HG03558 (cell line): ENCODE data around the gene USP10.
"Not testable (repeated sequence)": the region's sequence is repeated elsewhere in the genome, so short reads cannot be mapped to it uniquely, and the experiment has no call there.

Experiments
- ATAC-seq: cut with Tn5 transposase; IDR thresholded peaks from one replicate; pipeline ENCODE4 v1.9.1; 2021; ENCODE audit warnings: moderate number of reproducible peaks; ENCODE audit not compliant: unreplicated experiment; ENCODE audit errors: extremely low read depth

Gene USP10

DNA sequence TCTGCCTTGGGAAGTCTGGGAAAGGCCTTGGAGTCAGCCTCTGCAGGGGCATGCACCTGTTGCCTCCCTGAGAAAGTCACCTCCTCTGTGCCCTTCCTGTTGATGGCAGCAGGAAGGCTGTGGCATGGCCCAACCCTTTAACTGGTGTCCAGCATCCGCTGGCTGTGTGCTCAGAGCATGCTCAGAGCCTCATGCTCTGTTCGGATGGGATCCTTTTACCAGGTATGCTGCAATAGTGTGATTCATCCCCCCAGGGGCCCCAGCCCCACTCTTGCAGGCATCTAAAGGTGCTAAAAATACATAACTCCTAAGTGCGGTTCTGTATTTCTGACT lies 26.6 kb upstream of the USP10 start:
- ATAC-seq: no peak

GRCh38 chr16:84673561-84673960 lies 26.2 kb upstream of the USP10 start:
- ATAC-seq: no peak

GRCh38 chr16:84675423-84675822 lies 24.4 kb upstream of the USP10 start:
- no peak for ATAC-seq

DNA sequence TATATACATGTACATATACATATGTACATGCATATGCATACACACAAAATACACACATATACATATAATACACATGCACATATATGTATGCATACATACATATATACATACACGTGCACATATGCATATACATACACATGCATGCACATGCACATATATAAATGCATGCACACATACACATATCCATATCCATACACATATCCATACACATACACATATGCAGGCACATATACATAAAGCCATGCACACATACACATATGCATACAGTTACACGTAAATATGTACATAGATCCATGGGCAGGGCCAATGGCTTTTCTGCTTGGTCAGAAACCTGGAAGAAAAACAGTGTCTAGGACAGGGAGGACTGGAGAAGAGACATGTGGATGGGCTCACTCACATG lies 23.9 kb upstream of the USP10 start:
- no peak for ATAC-seq

DNA sequence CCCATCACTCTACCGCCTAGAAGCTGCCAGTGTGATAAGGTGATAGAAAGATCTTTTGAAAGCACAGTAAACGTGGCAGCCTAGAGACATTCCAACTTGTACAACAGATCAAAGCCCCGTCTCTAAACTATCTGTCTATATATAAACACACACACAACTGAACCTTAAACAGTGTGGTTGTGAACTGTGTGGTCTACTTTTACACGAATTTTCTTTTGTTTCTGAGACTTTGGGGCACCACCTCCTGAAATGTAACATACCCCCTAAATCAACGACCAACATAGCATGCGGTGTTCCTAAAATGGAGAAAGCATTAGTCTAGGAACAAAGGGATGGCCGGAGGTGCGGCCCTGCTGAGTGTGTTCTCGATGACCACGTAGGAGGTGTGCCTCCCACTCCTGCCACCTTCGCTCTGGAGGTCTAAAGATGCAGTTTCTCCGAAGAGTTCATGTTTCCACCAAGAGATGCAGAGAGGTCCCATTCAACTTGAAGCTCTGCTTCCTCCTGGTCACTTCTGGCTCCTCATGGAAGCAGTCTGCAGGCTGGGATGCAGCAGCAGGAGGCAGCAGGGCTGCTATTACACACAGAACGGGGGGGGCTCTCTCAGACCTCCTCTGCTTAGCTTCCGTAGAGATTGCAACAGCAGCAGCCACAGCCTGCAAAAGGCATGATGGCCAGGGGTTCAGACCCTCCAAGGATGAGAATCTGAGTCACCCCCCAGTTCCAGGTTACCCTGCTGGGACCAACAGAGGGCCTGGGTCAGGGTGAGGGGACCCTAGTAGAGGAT lies 22.6 kb upstream of the USP10 start:
- ATAC-seq: no peak

DNA sequence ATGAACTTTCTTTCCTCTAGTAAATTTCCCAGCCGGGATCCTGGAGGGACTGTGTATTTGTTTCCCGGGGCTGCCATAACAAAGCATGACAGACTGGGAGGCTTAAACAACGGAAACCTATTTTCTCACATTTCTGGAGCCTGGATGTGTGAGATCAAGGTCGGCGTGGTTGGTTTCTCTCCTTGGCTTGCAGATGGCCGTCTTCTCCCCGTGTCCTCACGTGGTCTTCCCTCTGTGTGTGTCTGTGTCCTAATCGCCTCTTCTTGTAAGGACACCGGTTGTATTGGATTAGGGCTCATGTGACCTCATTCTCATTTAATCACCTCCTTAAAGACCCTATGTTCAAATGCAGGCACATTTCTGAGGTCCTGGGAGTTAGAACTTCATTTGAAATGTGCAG lies 22.0 kb upstream of the USP10 start:
- ATAC-seq: no peak

DNA sequence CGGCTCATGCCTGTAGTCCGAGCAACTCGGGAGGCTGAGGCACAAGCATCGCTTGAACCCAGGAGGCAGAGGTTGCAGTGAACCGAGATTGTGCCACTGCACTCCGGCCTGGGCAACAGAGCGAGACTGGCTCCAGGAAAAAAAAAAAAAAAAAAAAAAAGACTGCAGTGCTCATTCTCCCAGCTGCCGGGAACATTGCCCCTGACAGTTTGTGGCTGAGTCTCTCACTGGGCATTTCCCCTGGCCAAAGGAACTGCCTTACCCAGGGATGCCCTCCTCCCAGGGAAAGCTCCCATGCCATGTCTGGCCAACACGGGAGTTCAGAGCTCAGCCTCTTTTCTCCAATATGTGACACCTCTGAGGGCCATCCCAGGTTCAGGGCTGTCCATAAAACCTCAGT lies 21.3 kb upstream of the USP10 start:
- ATAC-seq: no peak

DNA sequence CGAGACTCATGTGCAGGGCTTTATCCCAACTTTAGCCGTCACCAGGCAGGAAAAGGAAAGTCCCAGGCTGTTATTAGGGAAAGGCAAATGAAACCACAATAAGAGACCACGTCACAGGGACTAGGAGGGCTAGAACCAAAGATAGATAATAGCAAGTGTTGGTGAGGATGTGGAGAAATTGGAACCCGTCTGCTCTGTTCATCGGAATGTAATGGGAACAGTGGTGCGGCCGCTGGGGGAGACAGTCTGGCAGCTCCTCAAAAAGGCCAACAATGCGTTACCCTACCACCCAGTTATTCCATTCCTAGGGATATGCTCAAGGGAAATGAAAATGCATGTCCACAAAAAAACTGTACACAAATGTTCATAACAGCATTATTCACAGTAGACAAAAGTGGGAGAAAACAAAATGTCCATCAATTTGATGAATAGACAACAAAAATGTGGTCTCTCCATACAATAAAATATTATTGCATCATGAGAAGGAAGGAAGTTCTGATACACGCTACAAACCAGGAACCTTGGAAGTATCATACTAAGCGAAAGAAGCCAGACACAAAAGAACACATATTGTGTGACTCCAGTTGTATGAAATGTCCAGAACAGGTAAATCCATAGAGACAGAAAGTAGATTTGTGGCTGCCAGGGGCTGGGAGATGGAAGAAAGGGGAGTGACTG lies 19.5 kb upstream of the USP10 start:
- ATAC-seq: no peak

DNA sequence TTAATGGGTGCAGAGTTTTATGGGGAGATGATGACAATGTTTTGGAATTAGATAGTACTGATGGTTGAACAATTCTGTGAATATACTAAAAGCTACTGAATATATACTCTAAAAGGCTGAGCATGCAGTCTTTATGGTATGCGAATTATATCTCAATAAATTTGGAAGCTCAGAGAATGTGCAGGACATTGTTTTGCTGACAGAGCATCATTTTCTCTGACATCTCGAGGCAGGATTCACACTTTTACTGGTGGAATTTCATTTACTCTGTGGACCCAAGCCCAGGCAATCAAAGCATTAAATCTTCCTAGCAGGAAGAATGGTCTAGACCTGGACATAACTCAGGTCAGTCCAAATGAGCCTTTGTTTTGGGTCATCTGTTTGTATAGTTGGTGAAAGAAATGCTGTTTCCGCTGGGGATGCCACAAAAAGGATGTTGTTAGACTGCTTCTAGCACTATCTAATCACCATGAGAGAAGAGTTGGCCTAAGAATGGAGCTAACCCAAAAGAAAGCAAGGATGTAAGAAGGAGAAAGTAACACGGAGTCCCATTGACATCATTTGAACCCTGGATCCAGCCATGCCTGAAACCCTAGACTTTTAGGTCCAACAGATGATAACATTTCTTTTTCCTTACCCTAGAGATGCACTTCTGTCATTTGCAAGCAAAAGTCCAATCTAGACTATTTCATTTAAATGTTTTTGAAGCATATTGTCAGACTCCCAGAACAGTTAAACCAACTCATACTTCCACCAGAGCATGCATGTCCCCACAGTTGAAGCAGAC lies 18.8 kb upstream of the USP10 start:
- no peak for ATAC-seq

DNA sequence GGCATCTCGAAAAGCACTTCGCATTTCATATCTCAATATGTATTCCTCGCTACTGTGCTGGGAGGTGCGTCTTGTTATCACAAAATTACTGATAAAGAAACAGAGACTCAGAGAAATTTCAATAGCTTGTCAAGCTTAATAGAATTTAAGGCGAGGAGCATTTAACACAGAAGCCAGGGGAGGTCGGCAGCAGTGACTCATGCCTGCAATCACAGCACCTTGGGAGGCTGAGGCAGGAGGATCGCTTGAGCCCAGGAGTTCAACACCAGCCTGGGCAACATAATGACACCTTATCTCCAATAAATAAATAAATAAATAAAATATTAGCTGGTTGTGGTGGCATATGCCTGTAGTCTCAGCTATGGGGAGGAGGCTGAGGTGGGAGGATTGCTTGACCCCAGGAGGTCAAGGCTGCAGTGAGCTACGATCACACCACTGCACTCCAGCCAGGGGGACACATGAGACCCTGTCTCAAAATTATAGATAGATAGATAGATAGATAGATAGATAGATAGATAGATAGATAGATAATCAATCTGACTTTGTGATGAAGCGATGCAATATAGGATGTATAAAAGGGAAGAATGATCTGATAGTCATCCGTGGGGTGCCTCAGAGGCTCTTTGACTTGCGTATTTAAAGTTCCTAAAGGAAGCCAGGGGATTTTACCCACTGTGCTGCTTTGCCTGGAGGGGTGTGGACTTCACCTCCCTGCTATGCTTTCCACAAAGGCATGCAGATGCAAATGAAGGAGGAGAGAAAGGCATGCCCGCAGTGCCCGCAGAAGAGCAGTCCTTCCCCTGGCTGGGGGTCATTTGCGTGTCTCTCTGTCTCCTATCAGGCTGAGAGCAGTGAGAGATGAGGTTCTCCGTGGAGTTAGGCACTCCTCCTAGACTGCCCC lies 15.9 kb upstream of the USP10 start:
- no peak for ATAC-seq

GRCh38 chr16:84684592-84684965 lies 15.2 kb upstream of the USP10 start:
- ATAC-seq: no peak

GRCh38 chr16:84685210-84685609 lies 14.6 kb upstream of the USP10 start:
- ATAC-seq: no peak

- no peak for ATAC-seq
Measured at GRCh38 chr16:84686707-84687298, 13.0 kb upstream of the USP10 start.

DNA sequence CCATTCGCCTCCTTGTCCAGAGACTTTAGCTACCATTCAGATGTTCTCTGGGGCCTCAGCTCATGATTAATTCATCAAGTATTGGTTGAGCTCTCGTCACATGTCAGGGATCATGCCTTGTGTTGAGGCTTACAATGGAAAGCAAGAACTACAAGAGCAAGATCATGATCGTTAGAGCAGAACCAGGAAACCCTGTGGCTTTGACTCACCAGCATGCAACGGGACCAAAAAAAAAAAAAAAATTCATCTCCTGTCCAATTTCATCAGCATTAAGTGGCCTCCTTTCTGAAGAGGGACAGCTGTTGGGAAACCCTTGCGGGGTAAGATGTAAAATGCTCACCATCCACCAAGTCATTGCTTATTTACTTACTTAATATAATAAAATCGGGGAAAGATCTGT lies 12.1 kb upstream of the USP10 start:
- no peak for ATAC-seq

GRCh38 chr16:84688163-84688562 lies 11.6 kb upstream of the USP10 start:
- not testable (repeated sequence) for ATAC-seq

DNA sequence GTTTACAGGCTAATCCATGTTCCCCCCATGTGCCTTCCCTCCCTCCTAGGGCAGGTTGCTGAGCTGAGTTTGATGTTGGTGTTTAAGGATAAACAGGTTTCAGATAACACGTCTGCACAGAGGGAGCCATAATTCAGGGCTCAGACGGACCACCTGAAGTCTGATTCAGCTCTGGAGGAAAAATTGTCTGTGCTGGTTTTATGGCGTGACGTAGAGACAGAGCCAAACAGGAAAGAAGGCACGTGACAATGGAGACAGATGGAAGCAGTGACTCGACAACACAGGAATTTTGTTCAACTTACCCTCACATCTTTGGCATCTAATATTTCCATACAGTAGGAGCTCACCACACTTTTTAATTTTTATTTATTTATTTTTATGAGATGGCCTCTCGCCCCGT lies 10.7 kb upstream of the USP10 start:
- ATAC-seq: no peak

- no peak for ATAC-seq
Measured at GRCh38 chr16:84690088-84690819, 9.5 kb upstream of the USP10 start.

DNA sequence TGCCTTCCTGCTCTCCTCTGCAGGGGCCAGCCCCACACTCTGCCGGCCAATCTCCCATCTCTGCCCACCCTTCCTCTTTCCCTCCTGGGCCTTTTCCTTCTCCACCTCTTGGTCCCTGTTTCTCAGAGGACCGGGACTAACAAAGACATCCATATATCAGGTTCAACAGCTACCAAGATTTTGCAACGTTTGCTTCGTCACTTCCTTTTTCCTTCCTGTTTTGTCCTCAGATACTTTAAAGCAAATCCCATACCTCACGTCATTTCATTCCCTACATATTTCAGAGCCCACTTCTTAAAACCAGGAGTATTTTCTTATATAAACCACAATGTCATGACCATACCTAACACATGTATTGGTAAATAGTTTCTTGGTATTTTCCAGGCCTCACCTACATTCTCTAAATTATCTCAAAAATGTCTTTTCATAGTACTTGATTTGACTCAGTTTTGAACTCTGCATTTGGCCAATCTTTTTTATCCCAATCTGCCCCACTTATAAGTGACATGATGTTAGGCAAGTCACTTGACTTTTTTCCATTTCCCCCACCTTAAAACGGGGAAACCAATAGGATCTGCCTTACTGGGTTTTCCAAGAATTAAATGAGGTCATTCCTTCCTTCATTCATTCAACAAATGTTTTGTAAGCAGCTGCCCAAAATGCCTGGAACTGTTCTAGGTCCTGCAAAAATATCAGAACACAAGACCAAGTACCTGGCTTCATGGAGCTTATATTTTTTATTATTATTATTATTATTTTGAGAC lies 7.2 kb upstream of the USP10 start:
- no peak for ATAC-seq

DNA sequence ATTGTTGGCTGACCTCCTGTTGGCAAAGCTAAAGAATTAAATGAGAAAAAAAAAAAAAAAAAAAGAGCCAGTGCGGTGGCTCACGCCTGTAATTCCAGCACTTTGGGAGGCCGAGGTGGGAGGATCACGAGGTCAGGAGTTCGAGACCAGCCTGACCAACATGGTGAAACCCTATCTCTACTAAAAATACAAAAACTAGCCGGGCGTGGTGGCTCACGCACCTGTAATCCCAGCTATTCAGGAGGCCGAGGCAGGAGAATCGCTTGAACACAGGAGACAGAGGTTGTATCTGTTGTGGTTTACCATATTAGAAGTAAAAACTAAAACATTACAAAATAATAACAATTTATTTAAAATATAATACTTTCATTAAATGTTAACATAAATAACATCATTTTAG lies 5.9 kb upstream of the USP10 start:
- ATAC-seq: not testable (repeated sequence)
